CD14-positive monocyte (primary cell): ENCODE data around the gene NSMF. TPM values are rescaled to one million over a fixed set of nuclear protein-coding genes. Genes with fewer than 3 reads are reported as not detected.
A peak's percentile ranks its signal among the peaks of the same experiment; 100 is the strongest.

ENCODE experiments used
- DNase-seq, 3 donors: peaks; one replicate each; pipeline ENCODE4 v3.0.0-alpha.2; 2011 to 2022
- H2AFZ ChIP-seq: 2 replicates; pipeline ENCODE4 v1.6.0; 2012; ENCODE audit warnings: mild to moderate bottlenecking, low read depth, low read length, inconsistent platforms; ENCODE audit not compliant: insufficient read depth, poor library complexity, severe bottlenecking
- H3K27ac ChIP-seq, 2 donors: 1 replicate in 1 of 2; 2 replicates in 1 of 2; pipeline ENCODE4 v1.5.1; 2012 to 2013; ENCODE audit warnings: low read length in 2 of 2, control low read depth in 1 of 2, inconsistent platforms in 1 of 2, low read depth in 1 of 2, mild to moderate bottlenecking in 1 of 2
- H3K27me3 ChIP-seq, 2 donors: one replicate each; pipeline versions ENCODE4 v1.6.0 to v1.6.1; 2011 to 2013; ENCODE audit warnings: low read length in 2 of 2; ENCODE audit not compliant: control insufficient read depth in 2 of 2, insufficient read depth in 2 of 2
- H3K36me3 ChIP-seq, 2 donors: replicated peaks in 1 of 2; 1 replicate in 1 of 2; 2 replicates in 1 of 2; pipeline versions ENCODE4 v1.5.1 to v1.6.1; 2012 to 2013; ENCODE audit warnings: low read length in 2 of 2, control low read depth in 1 of 2, inconsistent platforms in 1 of 2, mild to moderate bottlenecking in 1 of 2; ENCODE audit not compliant: insufficient read depth in 2 of 2, control insufficient read depth in 1 of 2
- H3K4me1 ChIP-seq, 2 donors: 1 replicate in 1 of 2; 2 replicates in 1 of 2; pipeline versions ENCODE4 v1.5.1 to v1.6.1; 2012 to 2013; ENCODE audit warnings: low read length in 2 of 2, control low read depth in 1 of 2, inconsistent platforms in 1 of 2, mild to moderate bottlenecking in 1 of 2, moderate library complexity in 1 of 2; ENCODE audit not compliant: insufficient read depth in 2 of 2, control insufficient read depth in 1 of 2
- H3K4me2 ChIP-seq: replicated peaks from 2 replicates; pipeline ENCODE3; 2012; ENCODE audit warnings: low read length, moderate library complexity, mild to moderate bottlenecking; ENCODE audit not compliant: poor library complexity, severe bottlenecking; ENCODE audit errors: extremely low read depth
- H3K4me3 ChIP-seq, 3 experiments: fragments of 200-600 bp in 1 of 3; sonication (generic) in 1 of 3; replicated peaks in 1 of 3; 1 replicate in 2 of 3; 2 replicates in 1 of 3; pipeline ENCODE4 v1.5.1; 2011 to 2013; ENCODE audit warnings: low read length in 3 of 3, mild to moderate bottlenecking in 3 of 3, control low read depth in 2 of 3, low read depth in 2 of 3, inconsistent platforms in 1 of 3, moderate library complexity in 1 of 3
- H3K79me2 ChIP-seq: 2 replicates; pipeline ENCODE4 v1.6.0; 2012; ENCODE audit warnings: mild to moderate bottlenecking, control low read depth, inconsistent platforms, low read length, moderate library complexity; ENCODE audit not compliant: insufficient read depth
- H3K9ac ChIP-seq: 2 replicates; pipeline ENCODE4 v1.6.0; 2017; ENCODE audit warnings: low read length, mild to moderate bottlenecking; ENCODE audit not compliant: insufficient read depth, poor library complexity, severe bottlenecking
- H3K9me3 ChIP-seq, 2 donors: replicated peaks in 1 of 2; 1 replicate in 1 of 2; 2 replicates in 1 of 2; pipeline versions ENCODE4 v1.5.1 to v1.6.1; 2012 to 2013; ENCODE audit warnings: low read length in 2 of 2, control low read depth in 1 of 2; ENCODE audit not compliant: control insufficient read depth in 1 of 2, insufficient read depth in 1 of 2
- H4K20me1 ChIP-seq: 2 replicates; pipeline ENCODE4 v1.6.0; 2012; ENCODE audit warnings: mild to moderate bottlenecking, low read length, control low read depth, moderate library complexity; ENCODE audit not compliant: insufficient read depth
- H3K27ac Mint-ChIP-seq, 7 donors: one replicate each; pipeline ENCODE4 v1.8.0; 2020; ENCODE audit warnings: mild to moderate bottlenecking in 7 of 7, mixed read lengths in 7 of 7, moderate library complexity in 6 of 7, inconsistent platforms in 2 of 7
- H3K27me3 Mint-ChIP-seq, 3 donors: one replicate each; pipeline ENCODE4 v1.8.0; 2021 to 2022; ENCODE audit warnings: low read depth in 3 of 3, mild to moderate bottlenecking in 3 of 3, mixed read lengths in 3 of 3, moderate library complexity in 3 of 3, inconsistent platforms in 1 of 3
- H3K36me3 Mint-ChIP-seq, 2 donors: one replicate each; pipeline ENCODE4 v1.8.0; 2020; ENCODE audit warnings: mixed read lengths in 2 of 2, inconsistent platforms in 1 of 2, mild to moderate bottlenecking in 1 of 2
- H3K4me1 Mint-ChIP-seq: one replicate; pipeline ENCODE4 v1.8.0; 2020; ENCODE audit warnings: mild to moderate bottlenecking, mixed read lengths
- H3K4me3 Mint-ChIP-seq, 2 donors: one replicate each; pipeline ENCODE4 v1.8.0; 2020; ENCODE audit warnings: mild to moderate bottlenecking in 2 of 2, mixed read lengths in 2 of 2, moderate library complexity in 1 of 2
- H3K9me3 Mint-ChIP-seq, 7 donors: one replicate each; pipeline ENCODE4 v1.8.0; 2020 to 2022; ENCODE audit warnings: mixed read lengths in 7 of 7, mild to moderate bottlenecking in 6 of 7, moderate library complexity in 6 of 7, inconsistent platforms in 2 of 7
- CTCF ChIP-seq: fragments of 200-600 bp; IDR thresholded peaks from one replicate; pipeline ENCODE4 v1.8.0; 2022; ENCODE audit warnings: antibody characterized with exemption, mild to moderate bottlenecking
- WGBS: methylation state at CpG from one replicate; pipeline ENCODE4 v1.1.5; 2013; ENCODE audit warnings: missing lambda C conversion rate; ENCODE audit not compliant: insufficient coverage; 5-methylcytosine and 5-hydroxymethylcytosine counted together
- intact Hi-C, 2 donors: fragments of 100-400 bp; cut with micrococcal nuclease; formaldehyde crosslinking; loops; one replicate each; pipeline versions ENCODE4 v1.15.0 to v1.15.1; 2023
- polyA plus RNA-seq, 3 donors: library from polyadenylated mRNA; depleted of rRNA in 1 of 3; unstranded in 2 of 3; stranded (reverse) in 1 of 3; fragments of 300-500 nt in 2 of 3; fragments of >200 nt in 1 of 3; fragmentation: Illumina TruSeq in 2 of 3; gene quantifications; 1 replicate in 2 of 3; 2 replicates in 1 of 3; pipeline ENCODE4 v1.2.3, GENCODE V29; 2012 to 2021

Gene NSMF
- polyA plus RNA-seq, 3 donors, result 4.6 to 68.4 (median 5.3) TPM

DNA sequence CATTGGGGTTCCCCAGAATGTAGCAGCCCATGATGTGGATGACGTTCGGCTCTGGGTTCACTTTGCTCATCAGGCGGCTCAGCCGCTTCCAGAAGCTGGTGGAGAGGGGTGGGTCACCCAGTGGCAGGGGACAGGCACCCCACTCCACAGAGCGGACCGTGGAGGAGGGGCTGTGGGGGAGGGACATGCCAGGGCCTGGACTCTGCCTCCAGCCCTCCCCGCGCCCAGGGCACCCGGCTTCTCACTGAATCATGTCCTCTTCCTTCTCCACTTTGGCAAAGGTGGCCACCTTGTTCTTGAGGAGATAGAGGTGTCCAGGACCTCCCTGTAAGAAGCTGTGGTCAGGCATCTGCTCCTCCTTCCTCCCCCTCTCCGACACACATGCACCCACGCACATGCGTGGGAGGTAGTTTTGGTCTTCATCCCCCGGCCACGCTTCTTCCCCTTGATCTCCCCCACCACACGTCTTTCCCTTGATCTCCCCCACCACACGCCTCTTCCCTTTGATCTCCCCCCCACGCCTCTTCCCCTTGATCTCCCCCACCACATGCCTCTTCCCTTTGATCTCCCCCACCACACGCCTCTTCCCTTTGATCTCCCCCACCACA lies 9.1 kb downstream of the NSMF start:
- H3K4me1 Mint-ChIP-seq, result peaks cover 52% of the 10 kb centered on the region
- no peak overlapping the region for H2AFZ ChIP-seq
- H3K36me3 ChIP-seq, result peaks cover 9 to 10% of the 10 kb centered on the region in 2 donors
- no peak overlapping the region for H3K27ac ChIP-seq
- intact Hi-C loops, result loop anchor here in 1 of 2 donors (10.0 kb wide), 1 partner anchor 155 kb away; no protein-coding TSS in a partner anchor
- no peaks in the 10 kb centered on the region for H3K27me3 ChIP-seq
- WGBS, result 40% methylated on average over 6 of the region's 18 CpGs
- H3K9me3 Mint-ChIP-seq, result peaks cover 0 to 6% (median 0%) of the 10 kb centered on the region in 7 donors
- no peak overlapping the region for H3K4me2 ChIP-seq
- no peak for DNase-seq
- no peak for TF ChIP-seq CTCF
- peaks cover 6 to 16% of the 10 kb centered on the region in 2 donors for H3K36me3 Mint-ChIP-seq
- no peaks in the 10 kb centered on the region for H4K20me1 ChIP-seq
- H3K4me3 ChIP-seq, result no peak overlapping the region
- peaks cover 0 to 2% (median 0%) of the 10 kb centered on the region in 3 donors for H3K27me3 Mint-ChIP-seq
- no peak overlapping the region for H3K4me3 Mint-ChIP-seq
- no peaks in the 10 kb centered on the region for H3K79me2 ChIP-seq
- peaks cover 77 to 90% of the 10 kb centered on the region in 2 donors for H3K4me1 ChIP-seq
- no peak overlapping the region for H3K9ac ChIP-seq
- H3K9me3 ChIP-seq, result no peaks in the 10 kb centered on the region
- H3K27ac Mint-ChIP-seq, result peak overlapping the region in 1 of 7 donors; percentile 79

DNA sequence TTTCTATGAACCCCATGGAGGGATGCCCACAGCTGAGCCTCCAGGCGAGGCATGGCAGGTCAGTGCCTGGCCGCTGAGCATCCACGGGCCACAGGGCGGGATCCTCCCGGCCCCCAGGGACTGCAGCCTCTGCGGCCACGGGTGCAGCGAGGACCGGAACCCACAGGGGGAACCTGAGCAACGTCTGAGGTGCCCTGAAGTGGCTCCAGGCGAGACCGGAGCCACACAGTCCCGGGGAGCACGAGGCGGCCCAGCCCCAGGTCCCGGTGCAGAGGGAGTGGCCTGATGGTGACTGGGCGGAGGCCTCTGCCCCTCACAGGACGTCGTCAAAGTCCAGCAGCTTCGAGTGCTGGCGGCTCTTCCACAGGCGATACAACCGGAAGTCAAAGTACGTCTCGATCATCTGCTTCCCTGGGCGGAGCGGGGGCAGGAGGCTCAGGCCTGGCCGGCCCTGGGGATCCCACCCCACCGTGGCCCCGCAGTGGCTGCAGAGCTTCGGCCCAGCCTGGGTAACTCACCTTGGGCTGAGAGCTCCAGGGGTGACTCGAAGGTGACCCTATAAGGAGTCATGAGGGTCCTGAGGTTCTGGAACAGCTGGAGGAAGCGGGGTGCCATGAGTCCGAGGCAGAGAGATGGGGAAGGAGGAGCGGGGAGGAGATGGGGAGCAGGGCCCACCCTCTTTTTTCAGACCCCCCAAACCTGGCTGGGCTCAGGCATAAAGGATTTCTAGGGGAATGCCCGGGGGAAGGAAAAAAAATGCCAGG lies 9.9 kb downstream of the NSMF start:
- Histone ChIP-seq H3K4me1 (peaks cover 73 to 88% of the 10 kb centered on the region in 2 donors), H2AFZ (no peak overlapping the region), H3K79me2 (no peaks in the 10 kb centered on the region), H3K36me3 (peaks cover 9 to 10% of the 10 kb centered on the region in 2 donors), H3K9me3 (no peaks in the 10 kb centered on the region), H3K27ac (no peak overlapping the region), H3K4me3 (no peak overlapping the region), H4K20me1 (no peaks in the 10 kb centered on the region), H3K9ac (no peak overlapping the region), H3K27me3 (no peaks in the 10 kb centered on the region), H3K4me2 (no peak overlapping the region)
- TF ChIP-seq CTCF, result no peak
- H3K4me1 Mint-ChIP-seq, result peaks cover 53% of the 10 kb centered on the region
- H3K9me3 Mint-ChIP-seq, result peaks cover 0 to 6% (median 0%) of the 10 kb centered on the region in 7 donors
- H3K27me3 Mint-ChIP-seq, result peaks cover 0 to 4% (median 0%) of the 10 kb centered on the region in 3 donors
- peaks cover 6 to 16% of the 10 kb centered on the region in 2 donors for H3K36me3 Mint-ChIP-seq
- no peak for DNase-seq
- intact Hi-C loops, result loop anchor here in 1 of 2 donors (10.0 kb wide), 1 partner anchor 154 kb away; no protein-coding TSS in a partner anchor
- WGBS, result 96% methylated on average over 31 of the region's 36 CpGs
- H3K4me3 Mint-ChIP-seq, result no peak overlapping the region
- H3K27ac Mint-ChIP-seq, result no peak overlapping the region
